Measurements from ENCODE around the gene LYSMD2. TPM values are rescaled to one million over a fixed set of nuclear protein-coding genes. Genes with fewer than 3 reads are reported as not detected.
A peak's percentile ranks its signal among the peaks of the same experiment; 100 is the strongest.

LYSMD2 gene
- total and polyA plus RNA-seq, 9 donors = 8.9 to 16.4 (median 13.4) TPM

DNA sequence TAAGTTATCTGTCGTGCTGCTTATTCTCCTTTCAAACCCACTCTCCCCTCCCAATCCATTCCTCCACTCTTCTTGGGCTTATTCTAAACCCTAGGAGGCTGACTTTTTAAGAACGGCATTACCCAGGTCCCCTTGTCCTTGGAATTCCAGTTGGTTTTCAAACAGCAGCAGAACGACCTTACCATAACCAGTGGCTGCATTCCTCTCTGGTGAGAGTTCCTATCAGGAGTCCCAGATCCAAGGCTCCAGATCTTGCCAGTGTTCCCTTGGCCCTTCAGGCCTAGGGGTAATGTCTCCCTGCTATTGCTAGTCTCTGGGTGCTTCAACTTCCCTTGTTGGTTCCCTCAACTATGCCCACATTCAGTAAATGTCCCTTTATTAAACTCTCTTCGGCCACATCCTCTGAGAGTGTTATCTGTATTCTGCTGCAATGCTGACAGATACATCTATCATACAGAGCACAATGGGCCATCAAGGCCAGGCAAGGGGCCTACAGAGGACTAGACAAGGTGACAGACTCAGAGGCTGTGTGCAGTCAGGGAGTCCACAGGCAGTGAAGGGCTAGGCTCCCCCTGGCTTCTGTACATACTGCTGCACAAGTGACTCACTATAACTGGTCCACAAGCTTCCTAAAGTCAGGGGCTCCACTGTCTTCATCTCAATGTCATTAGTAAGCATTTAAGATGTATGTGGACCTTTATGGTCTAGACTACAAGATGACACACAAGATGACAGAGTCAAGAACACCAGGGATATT is 10.1 kb downstream of the LYSMD2 start:
- Histone ChIP-seq H3K27ac (peak overlapping the region in 1 of 2 donors; percentile 11), H3K4me1 (ENCODE audit: insufficient read depth) (peaks cover 21% of the 10 kb centered on the region), H3K27me3 (no peaks in the 10 kb centered on the region), H3K36me3 (no peaks in the 10 kb centered on the region), H3K9me3 (no peaks in the 10 kb centered on the region), H3K4me3 (no peak overlapping the region)
- intact Hi-C loops (cut with DNase I) = no loop called here
- DNase-seq = no peak
- TF ChIP-seq, protein P1, sequence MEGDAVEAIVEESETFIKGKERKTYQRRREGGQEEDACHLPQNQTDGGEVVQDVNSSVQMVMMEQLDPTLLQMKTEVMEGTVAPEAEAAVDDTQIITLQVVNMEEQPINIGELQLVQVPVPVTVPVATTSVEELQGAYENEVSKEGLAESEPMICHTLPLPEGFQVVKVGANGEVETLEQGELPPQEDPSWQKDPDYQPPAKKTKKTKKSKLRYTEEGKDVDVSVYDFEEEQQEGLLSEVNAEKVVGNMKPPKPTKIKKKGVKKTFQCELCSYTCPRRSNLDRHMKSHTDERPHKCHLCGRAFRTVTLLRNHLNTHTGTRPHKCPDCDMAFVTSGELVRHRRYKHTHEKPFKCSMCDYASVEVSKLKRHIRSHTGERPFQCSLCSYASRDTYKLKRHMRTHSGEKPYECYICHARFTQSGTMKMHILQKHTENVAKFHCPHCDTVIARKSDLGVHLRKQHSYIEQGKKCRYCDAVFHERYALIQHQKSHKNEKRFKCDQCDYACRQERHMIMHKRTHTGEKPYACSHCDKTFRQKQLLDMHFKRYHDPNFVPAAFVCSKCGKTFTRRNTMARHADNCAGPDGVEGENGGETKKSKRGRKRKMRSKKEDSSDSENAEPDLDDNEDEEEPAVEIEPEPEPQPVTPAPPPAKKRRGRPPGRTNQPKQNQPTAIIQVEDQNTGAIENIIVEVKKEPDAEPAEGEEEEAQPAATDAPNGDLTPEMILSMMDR (IDR thresholded peaks at IDR 0.05) = no peak
- TF ChIP-seq EP300 (IDR thresholded peaks at IDR 0.05) = no peak
- no peak for TF ChIP-seq POLR2A (IDR thresholded peaks at IDR 0.05)
- 54 to 60% (median 54%) methylated on average over 4 of the region's 4 CpGs for WGBS, 3 donors

DNA sequence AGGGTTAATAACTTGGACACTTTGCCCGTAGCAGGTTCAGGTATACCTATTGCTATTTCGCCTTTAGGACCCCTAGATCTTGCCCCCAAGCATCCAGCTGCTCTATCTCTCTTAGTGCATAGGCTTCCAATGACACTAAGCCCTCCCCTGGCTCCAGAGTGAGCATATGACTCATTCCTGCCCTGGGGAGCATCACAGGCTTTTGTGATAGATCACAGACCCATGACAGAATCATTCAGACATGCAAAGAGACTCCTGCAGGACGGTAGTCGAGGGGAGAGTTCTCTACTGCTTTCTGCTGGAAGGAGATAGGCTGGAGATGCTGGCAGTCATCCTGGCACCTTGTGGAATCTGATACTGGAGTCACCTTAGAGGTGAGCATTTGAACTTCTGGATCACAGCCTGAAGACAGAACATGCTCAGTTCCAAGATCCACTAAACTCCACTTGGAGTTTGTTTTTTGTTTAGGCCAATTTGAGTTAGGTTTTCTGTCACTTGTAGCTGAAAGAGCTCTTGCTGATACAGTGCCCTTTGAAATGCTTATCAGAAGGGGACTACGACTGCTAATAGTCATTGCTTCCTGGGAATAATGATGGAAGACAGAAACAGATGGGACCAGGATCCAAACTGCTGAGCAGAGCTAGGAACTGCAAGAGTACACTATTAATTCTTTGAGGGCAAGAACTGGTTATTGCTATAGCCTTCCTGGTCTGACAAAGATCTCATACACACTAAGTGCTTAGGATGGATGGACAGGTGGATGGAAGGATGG is 11.0 kb downstream of the LYSMD2 start:
- intact Hi-C loops (cut with DNase I) = no loop called here
- DNase-seq = peak; percentile 39 to 77 (median 57)
- Histone ChIP-seq H3K9me3 (no peaks in the 10 kb centered on the region), H3K27ac (peak overlapping the region in 1 of 2 donors; percentile 11), H3K27me3 (no peaks in the 10 kb centered on the region), H3K36me3 (no peaks in the 10 kb centered on the region), H3K4me3 (no peak overlapping the region), H3K4me1 (ENCODE audit: insufficient read depth) (peaks cover 17% of the 10 kb centered on the region)
- 16 to 21% (median 19%) methylated on average over 5 of the region's 5 CpGs for WGBS, 3 donors
- TF ChIP-seq EP300 (IDR thresholded peaks at IDR 0.05) = no peak
- no peak for TF ChIP-seq POLR2A (IDR thresholded peaks at IDR 0.05)
- TF ChIP-seq, protein P1 (IDR thresholded peaks at IDR 0.05) = no peak

DNA sequence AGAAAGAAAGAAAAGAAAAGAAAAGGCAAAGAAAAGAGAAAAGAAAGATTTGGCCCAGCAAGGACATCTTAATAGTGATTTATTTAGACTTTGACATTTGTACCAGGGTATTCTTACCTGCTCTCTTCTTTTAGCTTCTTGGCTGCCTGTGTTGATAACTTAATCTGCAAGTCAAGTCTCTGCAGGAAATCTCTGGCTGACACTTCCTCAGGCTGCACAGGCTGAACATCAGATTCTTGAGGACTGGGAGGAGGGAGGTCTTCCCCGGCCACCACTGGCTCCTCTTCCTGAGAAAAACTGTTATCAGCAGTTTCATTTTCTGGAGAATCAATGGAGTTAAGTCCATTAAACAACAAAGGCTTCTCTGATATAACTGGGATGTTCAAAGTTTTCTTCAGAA is 12.8 kb downstream of the LYSMD2 start:
- Histone ChIP-seq H3K4me1 (ENCODE audit: insufficient read depth) (peaks cover 14% of the 10 kb centered on the region), H3K9me3 (no peaks in the 10 kb centered on the region), H3K4me3 (no peak overlapping the region), H3K36me3 (no peaks in the 10 kb centered on the region), H3K27me3 (no peaks in the 10 kb centered on the region), H3K27ac (no peak overlapping the region)
- DNase-seq = no peak
- 34 to 55% (median 50%) methylated on average over 1 of the region's 1 CpG for WGBS, 3 donors
- TF ChIP-seq EP300 (IDR thresholded peaks at IDR 0.05) (no peak), POLR2A (IDR thresholded peaks at IDR 0.05) (no peak)
- TF ChIP-seq, protein P1 (IDR thresholded peaks at IDR 0.05) = no peak
- intact Hi-C loops (cut with DNase I) = no loop called here

DNA sequence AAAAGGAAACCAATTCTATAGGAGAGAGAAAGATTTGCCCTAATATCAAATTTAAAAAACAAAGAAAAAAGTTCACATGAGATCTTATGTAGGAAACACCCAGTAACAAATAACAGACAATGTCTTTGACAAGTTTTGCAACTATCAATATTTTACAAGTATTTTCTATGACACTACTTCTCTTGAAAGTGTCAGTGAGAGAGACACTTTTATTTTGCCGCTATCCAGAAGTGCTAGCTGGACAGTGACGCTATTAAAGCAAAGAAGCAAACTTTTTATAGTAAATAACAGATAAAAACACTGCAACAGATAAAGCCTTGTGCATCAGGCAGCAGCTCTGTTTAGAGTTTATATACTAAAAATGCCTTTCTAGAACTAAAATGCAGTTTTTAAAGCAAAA is 13.3 kb downstream of the LYSMD2 start:
- Histone ChIP-seq H3K27me3 (no peaks in the 10 kb centered on the region), H3K4me1 (ENCODE audit: insufficient read depth) (peaks cover 14% of the 10 kb centered on the region), H3K27ac (no peak overlapping the region), H3K36me3 (no peaks in the 10 kb centered on the region), H3K4me3 (no peak overlapping the region), H3K9me3 (no peaks in the 10 kb centered on the region)
- 60 to 75% (median 63%) methylated on average over 2 of the region's 2 CpGs for WGBS, 3 donors
- TF ChIP-seq, protein P1 (IDR thresholded peaks at IDR 0.05) = no peak
- TF ChIP-seq EP300 (IDR thresholded peaks at IDR 0.05) (no peak), POLR2A (IDR thresholded peaks at IDR 0.05) (no peak)
- intact Hi-C loops (cut with DNase I) = no loop called here
- DNase-seq = no peak
